ENCODE data around the gene ALOX15.

Gene ALOX15

DNA sequence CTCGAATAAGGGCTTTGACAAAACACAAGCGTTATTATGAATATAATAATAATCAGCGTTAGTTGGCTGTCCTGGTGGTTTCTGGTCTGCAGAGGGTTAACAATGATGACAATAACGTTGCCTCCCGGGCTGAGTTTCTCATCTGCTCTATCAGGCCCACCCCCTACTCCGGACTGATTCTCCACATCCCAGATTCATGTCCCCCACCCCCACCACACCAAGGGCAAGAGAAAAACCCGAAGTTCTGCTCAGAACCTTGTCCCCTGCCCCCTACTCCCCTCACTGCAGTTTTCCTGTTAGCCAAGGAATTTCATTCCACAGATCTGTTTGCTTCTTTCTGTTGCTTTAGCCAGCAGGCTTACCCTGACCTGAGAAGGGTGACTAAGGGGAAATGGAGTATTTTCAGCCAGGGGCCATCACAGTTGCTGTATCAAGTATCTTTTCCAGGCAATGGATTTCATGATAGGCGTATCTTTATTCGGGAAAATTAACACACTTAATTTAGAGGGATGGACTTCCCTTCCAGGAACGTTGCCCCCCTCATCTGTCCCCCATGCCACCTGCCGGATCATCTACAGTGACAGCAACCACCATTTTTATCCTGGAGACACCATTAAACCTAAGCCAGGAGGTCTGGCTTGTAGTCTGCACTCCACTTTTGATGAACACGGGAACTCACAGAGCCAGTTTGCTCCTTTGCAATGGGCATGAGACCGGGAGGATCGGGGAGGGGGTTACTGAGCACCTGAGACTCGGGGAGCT lies 23.7 kb downstream of the ALOX15 start:
- no peaks in the 10 kb centered on the region for H3K79me2 ChIP-seq (ENCODE audit: insufficient read depth, low read length)
- H3K4me2 ChIP-seq (ENCODE audit: low read depth, low read length, poor library complexity, severe bottlenecking) = no peak overlapping the region
- no peaks in the 10 kb centered on the region for H3K9me3 ChIP-seq (ENCODE audit: insufficient read depth, low read length)
- H4K20me1 ChIP-seq (ENCODE audit: low read depth, low read length) = no peaks in the 10 kb centered on the region
- H3K27ac ChIP-seq (ENCODE audit: low read depth, low read length) = no peak overlapping the region
- no peak overlapping the region for H3K9ac ChIP-seq (ENCODE audit: low read length)
- no peaks in the 10 kb centered on the region for H3K27me3 ChIP-seq (ENCODE audit: low read length)
- no peaks in the 10 kb centered on the region for H3K36me3 ChIP-seq (ENCODE audit: low read length)
- H3K4me3 ChIP-seq (ENCODE audit: insufficient read depth, low read length, poor library complexity, severe bottlenecking) = no peak overlapping the region
- no peak overlapping the region for H2AFZ ChIP-seq (ENCODE audit: low read depth, low read length, severe bottlenecking)
- no peaks in the 10 kb centered on the region for H3F3A ChIP-seq (ENCODE audit: insufficient read depth)
- no peaks in the 10 kb centered on the region for H3K9me2 ChIP-seq (replicated peaks; ENCODE audit: insufficient read depth, low read length)
- no peak for TF ChIP-seq EZH2phosphoT487 (conservative IDR thresholded peaks at IDR 0.05; ENCODE audit: low read length)
- TF ChIP-seq, protein P1, sequence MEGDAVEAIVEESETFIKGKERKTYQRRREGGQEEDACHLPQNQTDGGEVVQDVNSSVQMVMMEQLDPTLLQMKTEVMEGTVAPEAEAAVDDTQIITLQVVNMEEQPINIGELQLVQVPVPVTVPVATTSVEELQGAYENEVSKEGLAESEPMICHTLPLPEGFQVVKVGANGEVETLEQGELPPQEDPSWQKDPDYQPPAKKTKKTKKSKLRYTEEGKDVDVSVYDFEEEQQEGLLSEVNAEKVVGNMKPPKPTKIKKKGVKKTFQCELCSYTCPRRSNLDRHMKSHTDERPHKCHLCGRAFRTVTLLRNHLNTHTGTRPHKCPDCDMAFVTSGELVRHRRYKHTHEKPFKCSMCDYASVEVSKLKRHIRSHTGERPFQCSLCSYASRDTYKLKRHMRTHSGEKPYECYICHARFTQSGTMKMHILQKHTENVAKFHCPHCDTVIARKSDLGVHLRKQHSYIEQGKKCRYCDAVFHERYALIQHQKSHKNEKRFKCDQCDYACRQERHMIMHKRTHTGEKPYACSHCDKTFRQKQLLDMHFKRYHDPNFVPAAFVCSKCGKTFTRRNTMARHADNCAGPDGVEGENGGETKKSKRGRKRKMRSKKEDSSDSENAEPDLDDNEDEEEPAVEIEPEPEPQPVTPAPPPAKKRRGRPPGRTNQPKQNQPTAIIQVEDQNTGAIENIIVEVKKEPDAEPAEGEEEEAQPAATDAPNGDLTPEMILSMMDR (IDR thresholded peaks at IDR 0.05; ENCODE audit: insufficient read depth, low read length, poor library complexity, severe bottlenecking) = no peak

GRCh38 chr17:4617090-4617489 lies 24.4 kb downstream of the ALOX15 start:
- H3K36me3 ChIP-seq (ENCODE audit: low read length) = no peaks in the 10 kb centered on the region
- H3K27me3 ChIP-seq (ENCODE audit: low read length) = no peaks in the 10 kb centered on the region
- no peak overlapping the region for H3K27ac ChIP-seq (ENCODE audit: low read depth, low read length)
- H3K9me2 ChIP-seq (replicated peaks; ENCODE audit: insufficient read depth, low read length) = no peaks in the 10 kb centered on the region
- no peaks in the 10 kb centered on the region for H3K9me3 ChIP-seq (ENCODE audit: insufficient read depth, low read length)
- no peaks in the 10 kb centered on the region for H4K20me1 ChIP-seq (ENCODE audit: low read depth, low read length)
- no peak overlapping the region for H3K9ac ChIP-seq (ENCODE audit: low read length)
- no peak overlapping the region for H3K4me3 ChIP-seq (ENCODE audit: insufficient read depth, low read length, poor library complexity, severe bottlenecking)
- H3K79me2 ChIP-seq (ENCODE audit: insufficient read depth, low read length) = no peaks in the 10 kb centered on the region
- H2AFZ ChIP-seq (ENCODE audit: low read depth, low read length, severe bottlenecking) = no peak overlapping the region
- no peaks in the 10 kb centered on the region for H3F3A ChIP-seq (ENCODE audit: insufficient read depth)
- no peak overlapping the region for H3K4me2 ChIP-seq (ENCODE audit: low read depth, low read length, poor library complexity, severe bottlenecking)
- TF ChIP-seq, protein P1 (IDR thresholded peaks at IDR 0.05; ENCODE audit: insufficient read depth, low read length, poor library complexity, severe bottlenecking) = no peak
- no peak for TF ChIP-seq EZH2phosphoT487 (conservative IDR thresholded peaks at IDR 0.05; ENCODE audit: low read length)

DNA sequence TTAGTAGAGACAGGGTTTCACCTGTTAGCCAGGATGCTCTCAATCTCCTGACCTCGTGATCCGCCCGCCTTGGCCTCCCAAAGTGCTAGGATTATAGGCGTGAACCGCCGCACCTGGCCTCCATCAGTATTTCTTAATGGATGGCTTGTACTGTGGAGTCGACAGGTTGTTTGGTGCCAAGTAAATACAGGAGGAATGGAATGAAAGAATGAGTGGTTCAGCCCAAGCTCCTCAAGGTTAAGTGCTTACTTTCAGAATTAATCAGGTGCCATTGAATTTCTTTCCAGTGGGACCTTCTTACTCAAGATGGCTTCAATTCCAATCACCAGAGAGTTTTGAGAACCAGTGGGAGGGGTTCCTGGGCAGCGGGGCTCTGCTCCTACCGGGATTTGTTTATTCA lies 25.0 kb downstream of the ALOX15 start:
- Histone ChIP-seq H3K9me3 (ENCODE audit: insufficient read depth, low read length) (no peaks in the 10 kb centered on the region), H3K36me3 (ENCODE audit: low read length) (no peaks in the 10 kb centered on the region), H3K9ac (ENCODE audit: low read length) (no peak overlapping the region), H3F3A (ENCODE audit: insufficient read depth) (no peaks in the 10 kb centered on the region), H4K20me1 (ENCODE audit: low read depth, low read length) (no peaks in the 10 kb centered on the region), H3K27ac (ENCODE audit: low read depth, low read length) (no peak overlapping the region), H3K4me2 (ENCODE audit: low read depth, low read length, poor library complexity, severe bottlenecking) (no peak overlapping the region), H3K79me2 (ENCODE audit: insufficient read depth, low read length) (no peaks in the 10 kb centered on the region), H2AFZ (ENCODE audit: low read depth, low read length, severe bottlenecking) (no peak overlapping the region), H3K4me3 (ENCODE audit: insufficient read depth, low read length, poor library complexity, severe bottlenecking) (no peak overlapping the region), H3K27me3 (ENCODE audit: low read length) (no peaks in the 10 kb centered on the region), H3K9me2 (replicated peaks; ENCODE audit: insufficient read depth, low read length) (no peaks in the 10 kb centered on the region)
- TF ChIP-seq EZH2phosphoT487 (conservative IDR thresholded peaks at IDR 0.05; ENCODE audit: low read length) = no peak
- TF ChIP-seq, protein P1 (IDR thresholded peaks at IDR 0.05; ENCODE audit: insufficient read depth, low read length, poor library complexity, severe bottlenecking) = no peak

Measured in SU-DHL-6 (cell line).